Tibial nerve (tissue), 4 donors: ENCODE measurements around the gene ADGRB3. TPM values are rescaled to one million over a fixed set of nuclear protein-coding genes. Genes with fewer than 3 reads are reported as not detected.
"Not testable (repeated sequence)": the region's sequence is repeated elsewhere in the genome, so short reads cannot be mapped to it uniquely, and the experiment has no call there.

ENCODE experiments used
- DNase-seq, 2 donors: peaks; one replicate each; pipeline ENCODE4 v3.0.0-alpha.2; 2019; ENCODE audit warnings: low spot score in 2 of 2
- H3K27ac ChIP-seq, 4 donors: fragments of 200-600 bp; sonication (generic) in 3 of 4; one replicate each; pipeline ENCODE4 v1.5.1; 2017 to 2019; ENCODE audit warnings: mild to moderate bottlenecking in 1 of 4
- H3K27me3 ChIP-seq, 2 donors: fragments of 200-600 bp; sonication (generic) in 1 of 2; one replicate each; pipeline versions ENCODE4 v1.5.1 to v1.6.0; 2017 to 2019
- H3K36me3 ChIP-seq, 3 donors: fragments of 200-600 bp; sonication (generic); one replicate each; pipeline ENCODE4 v1.5.1; 2018 to 2019
- H3K4me1 ChIP-seq, 4 donors: fragments of 200-600 bp; sonication (generic) in 3 of 4; one replicate each; pipeline ENCODE4 v1.5.1; 2017 to 2019
- H3K4me3 ChIP-seq, 4 donors: fragments of 200-600 bp; sonication (generic) in 3 of 4; one replicate each; pipeline ENCODE4 v1.5.1; 2017 to 2019; ENCODE audit warnings: mild to moderate bottlenecking in 1 of 4, moderate library complexity in 1 of 4
- H3K9me3 ChIP-seq, 4 donors: fragments of 200-600 bp; sonication (generic) in 3 of 4; one replicate each; pipeline ENCODE4 v1.5.1; 2017 to 2019
- CTCF ChIP-seq, 5 experiments: fragments of 200-600 bp in 3 of 5; fragments of 450-650 bp in 2 of 5; sonication (generic) in 3 of 5; IDR thresholded peaks; one replicate each; pipeline ENCODE4 v1.5.1; 2016 to 2019; ENCODE audit warnings: antibody characterized with exemption in 5 of 5, mild to moderate bottlenecking in 3 of 5, moderate library complexity in 2 of 5
- EP300 ChIP-seq, 2 donors: sonication (generic); formaldehyde crosslinking; IDR thresholded peaks; one replicate each; pipeline ENCODE4 v1.6.1; 2017; ENCODE audit warnings: antibody characterized with exemption in 2 of 2, mild to moderate bottlenecking in 1 of 2
- POLR2A ChIP-seq, 2 donors: fragments of 450-650 bp; IDR thresholded peaks; one replicate each; pipeline ENCODE4 v1.6.1; 2017; ENCODE audit warnings: antibody characterized with exemption in 2 of 2, mild to moderate bottlenecking in 2 of 2, moderate library complexity in 2 of 2
- WGBS, 2 donors: methylation state at CpG; one replicate each; pipeline ENCODE4 v1.1.5; 2018; 5-methylcytosine and 5-hydroxymethylcytosine counted together
- total RNA-seq, 4 donors: library from RNA; depleted of rRNA; stranded (reverse); fragments of >200 nt; gene quantifications; one replicate each; pipeline ENCODE4 v1.1.0, GENCODE V29; 2016

ADGRB3 gene
- total RNA-seq, 4 donors from 2014 or later: 9.0 to 17.9 (median 11.4) TPM

- no peak for DNase-seq
- WGBS, 2 donors: 54 to 59% methylated on average over 2 of the region's 2 CpGs
- no peaks in the 10 kb centered on the region for H3K9me3 ChIP-seq
- TF ChIP-seq POLR2A (IDR thresholded peaks at IDR 0.05): no peak
- no peak for TF ChIP-seq EP300 (IDR thresholded peaks at IDR 0.05)
- TF ChIP-seq CTCF (IDR thresholded peaks at IDR 0.05): no peak
- no peak overlapping the region for H3K4me3 ChIP-seq
- no peak overlapping the region for H3K27ac ChIP-seq
- no peaks in the 10 kb centered on the region for H3K4me1 ChIP-seq
- H3K27me3 ChIP-seq: no peaks in the 10 kb centered on the region
- H3K36me3 ChIP-seq: no peaks in the 10 kb centered on the region
These were observed 467.3 kb downstream of the ADGRB3 start for GRCh38 chr6:69102416-69102815.

DNA sequence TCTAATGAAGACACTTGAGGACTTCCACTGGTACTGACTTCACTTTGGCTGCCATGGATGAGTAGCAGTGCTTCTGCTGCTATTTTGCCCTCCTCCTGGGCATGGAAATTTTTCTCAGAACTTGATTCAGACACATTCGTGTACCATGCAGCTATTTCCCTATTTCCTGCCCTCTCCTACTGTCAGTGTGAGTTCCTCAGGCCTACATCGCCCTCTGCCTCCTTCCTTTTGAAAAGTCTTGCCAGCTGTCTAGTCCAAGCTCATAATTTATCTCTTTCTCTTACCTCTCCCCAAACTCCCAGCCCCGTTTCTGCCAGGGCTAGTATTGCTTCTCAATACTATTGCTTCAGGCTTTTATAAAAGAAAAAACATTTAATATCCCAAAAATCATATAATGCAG lies 470.2 kb downstream of the ADGRB3 start:
- TF ChIP-seq EP300 (IDR thresholded peaks at IDR 0.05): no peak
- TF ChIP-seq CTCF (IDR thresholded peaks at IDR 0.05): no peak
- no peak for DNase-seq
- 74 to 80% methylated on average over 3 of the region's 3 CpGs for WGBS, 2 donors
- no peak overlapping the region for H3K27ac ChIP-seq
- H3K27me3 ChIP-seq: no peaks in the 10 kb centered on the region
- no peaks in the 10 kb centered on the region for H3K4me1 ChIP-seq
- H3K4me3 ChIP-seq: no peak overlapping the region
- H3K9me3 ChIP-seq: no peaks in the 10 kb centered on the region
- no peaks in the 10 kb centered on the region for H3K36me3 ChIP-seq

GRCh38 chr6:69106511-69106910 lies 471.4 kb downstream of the ADGRB3 start:
- Histone ChIP-seq H3K36me3 (no peaks in the 10 kb centered on the region), H3K27ac (no peak overlapping the region), H3K9me3 (no peaks in the 10 kb centered on the region), H3K4me3 (no peak overlapping the region), H3K27me3 (no peaks in the 10 kb centered on the region), H3K4me1 (no peaks in the 10 kb centered on the region)
- TF ChIP-seq EP300 (IDR thresholded peaks at IDR 0.05) (no peak), CTCF (IDR thresholded peaks at IDR 0.05) (no peak), POLR2A (IDR thresholded peaks at IDR 0.05) (no peak)
- no peak for DNase-seq
- WGBS, 2 donors: 64 to 65% methylated on average over 3 of the region's 3 CpGs

DNA sequence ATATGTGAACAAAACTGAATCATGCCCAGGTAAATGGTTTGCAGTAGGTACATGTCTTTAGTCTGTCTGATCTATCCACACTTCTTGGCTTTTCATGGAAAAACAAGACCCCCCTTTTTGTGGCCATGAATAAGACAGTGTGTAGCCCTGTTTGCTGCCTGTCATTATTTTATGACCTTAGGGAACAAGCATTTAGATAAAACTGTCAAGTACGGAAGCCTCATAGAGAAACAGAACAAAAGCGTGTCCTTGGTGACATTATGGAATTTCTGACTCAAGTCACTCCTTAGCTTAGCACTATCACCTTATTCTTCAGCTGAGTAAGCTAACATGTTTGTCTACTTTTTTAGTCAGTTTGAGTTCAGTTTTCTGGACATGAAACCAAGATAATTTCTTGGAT lies 476.2 kb downstream of the ADGRB3 start:
- Histone ChIP-seq H3K9me3 (peaks cover 0 to 3% (median 0%) of the 10 kb centered on the region in 4 donors), H3K27ac (no peak overlapping the region), H3K4me1 (no peaks in the 10 kb centered on the region), H3K36me3 (no peaks in the 10 kb centered on the region), H3K4me3 (no peak overlapping the region), H3K27me3 (no peaks in the 10 kb centered on the region)
- no peak for DNase-seq
- no peak for TF ChIP-seq CTCF (IDR thresholded peaks at IDR 0.05)
- TF ChIP-seq POLR2A (IDR thresholded peaks at IDR 0.05): no peak
- TF ChIP-seq EP300 (IDR thresholded peaks at IDR 0.05): no peak
- WGBS, 2 donors: 58 to 67% methylated on average over 2 of the region's 2 CpGs

DNA sequence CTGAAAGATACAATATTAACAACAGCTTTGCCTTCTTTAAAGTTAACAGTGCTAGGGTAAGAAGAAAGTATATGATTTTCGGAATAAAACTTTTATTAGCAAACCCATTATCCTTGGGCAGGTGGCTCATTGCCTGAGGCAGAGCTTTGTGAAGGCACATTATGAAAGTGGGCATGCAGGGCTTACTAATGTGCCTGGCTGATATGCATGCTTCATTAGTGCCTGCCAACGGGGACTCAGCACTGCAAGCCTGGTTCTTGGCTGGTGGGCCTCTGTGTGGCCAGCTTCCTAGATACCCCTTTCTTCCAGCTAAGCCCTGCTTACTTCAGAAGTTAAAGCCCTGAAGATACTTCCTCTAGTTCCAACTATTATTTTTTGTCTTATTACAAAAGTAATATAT lies 481.6 kb downstream of the ADGRB3 start:
- no peak for TF ChIP-seq POLR2A (IDR thresholded peaks at IDR 0.05)
- no peak for TF ChIP-seq CTCF (IDR thresholded peaks at IDR 0.05)
- TF ChIP-seq EP300 (IDR thresholded peaks at IDR 0.05): no peak
- no peaks in the 10 kb centered on the region for H3K4me1 ChIP-seq
- no peaks in the 10 kb centered on the region for H3K36me3 ChIP-seq
- WGBS, 2 donors: 57 to 79% methylated on average over 2 of the region's 2 CpGs
- H3K9me3 ChIP-seq: peaks cover 0 to 3% (median 0%) of the 10 kb centered on the region in 4 donors
- H3K27ac ChIP-seq: no peak overlapping the region
- no peak for DNase-seq
- H3K4me3 ChIP-seq: no peak overlapping the region
- no peaks in the 10 kb centered on the region for H3K27me3 ChIP-seq

DNA sequence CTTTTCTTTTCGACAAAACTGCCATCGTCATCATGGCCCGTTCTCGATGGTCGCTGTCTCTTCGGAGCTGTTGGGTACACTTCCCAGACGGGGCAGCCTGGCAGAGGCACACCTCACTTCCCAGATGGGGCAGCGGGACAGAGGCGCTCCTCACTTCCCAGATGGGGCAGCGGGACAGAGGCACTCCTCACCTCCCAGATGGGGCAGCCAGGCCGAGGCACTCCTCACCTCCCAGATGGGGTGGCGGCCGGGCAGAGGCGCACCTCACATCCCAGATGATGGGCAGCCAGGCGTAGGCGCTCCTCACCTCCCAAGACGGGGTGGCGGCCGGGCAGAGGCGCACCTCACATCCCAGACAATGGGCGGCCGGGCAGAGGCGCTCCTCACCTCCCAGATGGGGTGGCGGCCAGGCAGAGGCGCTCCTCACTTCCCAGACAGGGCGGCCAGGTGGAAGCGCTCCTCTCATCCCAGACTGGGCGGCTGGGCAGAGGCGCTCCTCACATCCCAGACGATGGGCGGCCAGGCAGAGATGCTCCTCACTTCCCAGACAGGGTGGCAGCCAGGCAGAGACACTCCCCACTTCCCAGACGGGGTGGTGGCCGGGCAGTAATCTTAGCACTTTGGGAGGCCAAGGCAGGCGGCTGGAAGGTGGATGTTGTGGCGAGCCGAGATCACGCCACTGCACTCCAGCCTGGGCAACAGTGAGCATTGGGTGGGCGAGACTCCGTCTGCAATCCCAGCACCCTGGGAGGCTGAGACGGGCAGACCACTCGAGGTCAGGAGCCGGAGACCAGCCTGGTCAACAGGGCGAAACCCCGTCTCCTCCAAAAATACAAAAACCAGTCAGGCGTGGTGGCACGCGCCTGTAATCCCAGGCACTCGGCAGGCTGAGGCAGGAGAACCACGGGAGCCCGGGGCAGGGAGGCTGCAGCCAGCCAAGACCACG lies 486.7 kb downstream of the ADGRB3 start:
- H3K27me3 ChIP-seq, H3K27ac ChIP-seq, H3K9me3 ChIP-seq, DNase-seq, H3K36me3 ChIP-seq, H3K4me1 ChIP-seq, H3K4me3 ChIP-seq: not testable (repeated sequence)
- 91 to 94% methylated on average over 36 to 46 of the region's 51 CpGs for WGBS, 2 donors
